Neural cell (in vitro differentiated cells): ENCODE results near the gene ALDH16A1.

Source experiments
- EP300 ChIP-seq: fragments of 450-650 bp; conservative IDR thresholded peaks from 2 replicates; pipeline ENCODE4 v1.6.1; 2014; ENCODE audit warnings: antibody characterized with exemption, mild to moderate bottlenecking, moderate library complexity; ENCODE audit not compliant: poor library complexity, severe bottlenecking
- EZH2 ChIP-seq: fragments of 200-600, 300-800 bp; shearing (Covaris generic), sonication (generic); IDR thresholded peaks from 2 replicates; pipeline ENCODE4 v1.6.1; 2014; ENCODE audit warnings: antibody characterized with exemption, low read length, borderline replicate concordance, mild to moderate bottlenecking; ENCODE audit not compliant: insufficient read depth, poor library complexity, severe bottlenecking
- POLR2AphosphoS5 ChIP-seq: IDR thresholded peaks from 2 replicates; pipeline ENCODE4 v1.6.1; 2012
- TF ChIP-seq, protein P1 (sequence below): fragments of 450-650 bp; IDR thresholded peaks from 2 replicates; pipeline ENCODE4 v1.5.1; 2014; ENCODE audit warnings: antibody characterized with exemption, mild to moderate bottlenecking, moderate library complexity; ENCODE audit not compliant: poor library complexity, severe bottlenecking

DNA sequence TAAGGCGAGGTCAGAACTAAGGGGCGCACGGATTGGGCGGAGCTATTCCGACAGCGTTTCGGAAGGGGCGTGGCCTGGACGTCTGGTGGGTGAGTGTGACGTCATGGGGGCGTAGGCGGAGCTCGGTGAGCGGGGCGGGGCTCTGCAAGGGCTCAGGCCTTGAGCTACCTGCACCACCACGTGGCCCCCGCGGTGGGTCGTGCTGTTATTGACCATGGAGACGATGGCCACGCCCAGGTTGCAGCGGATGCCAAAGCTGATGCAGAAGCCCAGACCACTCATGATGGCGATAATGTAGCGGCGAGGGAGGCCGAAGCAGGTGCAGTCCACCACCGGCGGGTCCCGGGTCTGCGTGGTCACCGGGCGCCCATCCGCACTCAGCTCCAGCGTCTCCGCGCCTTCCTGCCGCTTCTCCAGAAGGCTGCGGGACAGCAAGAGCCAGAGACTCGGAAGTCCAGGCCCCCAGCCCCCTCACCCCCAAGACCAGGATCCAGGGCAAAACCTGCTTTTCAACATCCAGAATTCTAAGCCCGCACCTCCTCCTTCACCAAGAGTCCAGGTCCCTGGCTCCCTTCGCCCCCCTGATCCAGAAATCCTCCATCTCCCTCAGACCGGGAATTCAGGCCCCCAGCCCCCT is 16.5 kb upstream of the ALDH16A1 start:
- TF ChIP-seq EZH2 (no peak), POLR2AphosphoS5 (no peak), EP300 (no peak)
- TF ChIP-seq, protein P1, sequence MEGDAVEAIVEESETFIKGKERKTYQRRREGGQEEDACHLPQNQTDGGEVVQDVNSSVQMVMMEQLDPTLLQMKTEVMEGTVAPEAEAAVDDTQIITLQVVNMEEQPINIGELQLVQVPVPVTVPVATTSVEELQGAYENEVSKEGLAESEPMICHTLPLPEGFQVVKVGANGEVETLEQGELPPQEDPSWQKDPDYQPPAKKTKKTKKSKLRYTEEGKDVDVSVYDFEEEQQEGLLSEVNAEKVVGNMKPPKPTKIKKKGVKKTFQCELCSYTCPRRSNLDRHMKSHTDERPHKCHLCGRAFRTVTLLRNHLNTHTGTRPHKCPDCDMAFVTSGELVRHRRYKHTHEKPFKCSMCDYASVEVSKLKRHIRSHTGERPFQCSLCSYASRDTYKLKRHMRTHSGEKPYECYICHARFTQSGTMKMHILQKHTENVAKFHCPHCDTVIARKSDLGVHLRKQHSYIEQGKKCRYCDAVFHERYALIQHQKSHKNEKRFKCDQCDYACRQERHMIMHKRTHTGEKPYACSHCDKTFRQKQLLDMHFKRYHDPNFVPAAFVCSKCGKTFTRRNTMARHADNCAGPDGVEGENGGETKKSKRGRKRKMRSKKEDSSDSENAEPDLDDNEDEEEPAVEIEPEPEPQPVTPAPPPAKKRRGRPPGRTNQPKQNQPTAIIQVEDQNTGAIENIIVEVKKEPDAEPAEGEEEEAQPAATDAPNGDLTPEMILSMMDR: no peak
